NCI-H510A (cell line): ENCODE results near the gene FRMD4B.
A peak's percentile ranks its signal among the peaks of the same experiment; 100 is the strongest.

Source experiments
- DNase-seq: peaks from one replicate; lab custom pipeline; 2025; lab: John Stamatoyannopoulos, UW

FRMD4B gene

DNA sequence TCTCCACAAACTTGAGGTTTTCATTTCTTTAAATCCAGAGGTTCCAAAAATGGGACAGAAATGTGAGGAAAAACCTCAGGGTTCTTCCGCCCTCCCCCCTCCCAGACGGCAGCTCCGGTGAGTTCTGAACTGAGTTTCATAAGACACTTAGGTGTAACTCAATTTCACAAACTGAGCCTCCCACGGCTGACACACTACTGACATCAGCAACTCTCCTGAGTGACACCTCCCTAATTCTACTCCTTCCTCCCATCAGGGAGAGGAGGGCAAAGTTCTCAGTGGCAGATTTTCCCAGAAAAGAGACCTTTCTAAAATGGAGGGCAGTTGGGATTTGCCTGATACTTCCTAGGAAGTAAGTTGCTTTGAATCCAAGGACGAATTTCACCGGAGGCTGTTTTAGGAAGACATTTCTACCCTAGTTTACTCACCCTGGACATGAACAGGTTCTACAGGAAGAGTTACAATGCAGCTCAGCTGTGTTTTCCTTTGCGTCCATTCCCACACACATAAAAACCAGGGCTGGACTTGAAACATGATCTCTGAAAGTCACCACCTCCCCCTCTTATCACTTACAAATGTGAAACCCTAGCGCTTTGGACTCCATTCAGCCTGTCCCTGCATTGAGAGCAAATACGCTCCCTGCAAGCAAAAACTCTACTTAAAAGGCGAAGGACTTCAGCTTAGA is 185.4 kb downstream of the FRMD4B start:
- DNase-seq: peak; percentile 34

- DNase-seq: no peak
These were observed 185.9 kb downstream of the FRMD4B start for GRCh38 chr3:69199942-69200341.

- DNase-seq: no peak
These were observed 187.9 kb downstream of the FRMD4B start for GRCh38 chr3:69197922-69198530.

GRCh38 chr3:69197455-69197854 is 188.4 kb downstream of the FRMD4B start:
- DNase-seq: no peak

DNA sequence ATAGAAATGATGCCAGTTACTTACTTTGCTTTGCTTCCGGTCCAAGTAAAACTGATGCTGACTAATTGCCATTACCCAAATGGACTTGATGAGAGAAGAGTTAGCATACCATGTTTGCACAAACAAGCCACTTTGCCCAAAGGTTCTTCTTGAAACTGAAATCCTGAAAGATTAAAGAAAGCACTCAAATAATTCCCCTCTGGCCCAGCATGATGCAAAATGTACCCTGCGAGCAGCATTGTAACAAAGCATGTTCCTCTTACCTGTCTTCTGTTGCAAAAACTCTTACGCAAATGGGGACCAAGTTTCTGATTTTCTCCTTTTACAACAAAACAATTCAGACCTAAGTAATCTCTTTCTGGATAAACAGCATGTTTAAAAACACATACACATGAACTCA is 189.0 kb downstream of the FRMD4B start:
- DNase-seq: no peak

GRCh38 chr3:69194431-69195165 is 191.3 kb downstream of the FRMD4B start:
- no peak for DNase-seq

DNA sequence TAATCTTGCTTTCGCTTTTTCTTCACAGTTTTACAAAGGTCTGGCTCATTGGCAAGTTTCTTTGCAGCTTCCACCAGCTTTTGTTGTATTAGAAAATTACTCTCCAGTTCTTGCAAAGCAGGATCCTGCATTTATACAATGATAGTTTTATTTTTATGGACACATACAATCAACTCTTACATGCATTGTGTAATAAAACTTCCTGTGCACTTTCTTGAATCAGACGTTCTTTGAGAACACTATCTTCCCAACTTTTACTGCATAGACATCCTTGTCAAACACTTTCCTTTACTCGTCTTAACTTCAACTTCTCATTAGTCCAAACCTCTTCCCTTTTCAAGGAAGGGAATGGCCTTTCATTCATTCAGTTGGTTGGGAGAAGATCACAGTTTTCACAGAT is 192.1 kb downstream of the FRMD4B start:
- no peak for DNase-seq

DNA sequence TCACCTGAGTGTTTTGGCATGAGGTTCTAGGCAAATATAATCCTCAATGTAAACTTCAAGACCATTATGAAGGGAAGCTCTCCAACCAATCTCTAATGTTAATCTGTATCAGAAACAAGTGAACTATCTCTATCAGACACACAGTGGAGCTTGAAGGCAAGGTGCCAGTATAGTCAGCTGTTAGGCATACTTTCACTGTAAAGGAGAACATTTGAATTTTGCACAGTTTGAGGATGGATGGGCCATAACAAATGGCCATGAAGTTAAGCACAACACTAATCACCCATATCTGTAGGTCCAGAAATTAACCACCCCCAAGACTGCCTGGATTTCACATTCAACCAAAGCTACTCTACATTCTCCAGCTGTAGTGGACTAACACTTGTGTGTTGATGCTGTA is 194.4 kb downstream of the FRMD4B start:
- no peak for DNase-seq

- DNase-seq: no peak
These were observed 196.4 kb downstream of the FRMD4B start for GRCh38 chr3:69189487-69189886.

DNA sequence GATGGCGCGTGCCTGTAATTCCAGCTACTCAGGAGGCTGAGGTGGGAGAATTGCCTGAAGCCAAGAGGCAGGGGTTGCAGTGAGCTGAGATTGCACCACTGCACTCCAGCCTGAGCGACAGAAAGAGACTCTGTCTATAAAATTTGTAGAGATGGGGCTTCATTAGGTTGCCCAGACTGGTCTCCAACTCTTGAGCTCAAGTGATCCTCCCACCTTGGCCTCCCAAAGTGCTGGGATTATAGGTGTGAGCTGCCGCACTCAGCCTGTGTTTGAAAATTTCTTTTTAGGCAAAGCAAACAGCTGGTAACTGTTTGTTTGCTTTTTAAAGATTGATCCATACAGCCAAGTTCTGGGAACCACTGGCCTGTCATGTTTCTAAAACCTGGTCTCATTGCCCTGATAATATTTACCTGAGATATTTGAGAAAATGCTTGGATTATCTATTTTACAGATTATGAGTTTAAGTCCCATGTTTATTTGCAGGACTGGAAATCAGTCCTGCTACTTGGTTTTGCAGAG is 199.3 kb downstream of the FRMD4B start:
- no peak for DNase-seq

DNA sequence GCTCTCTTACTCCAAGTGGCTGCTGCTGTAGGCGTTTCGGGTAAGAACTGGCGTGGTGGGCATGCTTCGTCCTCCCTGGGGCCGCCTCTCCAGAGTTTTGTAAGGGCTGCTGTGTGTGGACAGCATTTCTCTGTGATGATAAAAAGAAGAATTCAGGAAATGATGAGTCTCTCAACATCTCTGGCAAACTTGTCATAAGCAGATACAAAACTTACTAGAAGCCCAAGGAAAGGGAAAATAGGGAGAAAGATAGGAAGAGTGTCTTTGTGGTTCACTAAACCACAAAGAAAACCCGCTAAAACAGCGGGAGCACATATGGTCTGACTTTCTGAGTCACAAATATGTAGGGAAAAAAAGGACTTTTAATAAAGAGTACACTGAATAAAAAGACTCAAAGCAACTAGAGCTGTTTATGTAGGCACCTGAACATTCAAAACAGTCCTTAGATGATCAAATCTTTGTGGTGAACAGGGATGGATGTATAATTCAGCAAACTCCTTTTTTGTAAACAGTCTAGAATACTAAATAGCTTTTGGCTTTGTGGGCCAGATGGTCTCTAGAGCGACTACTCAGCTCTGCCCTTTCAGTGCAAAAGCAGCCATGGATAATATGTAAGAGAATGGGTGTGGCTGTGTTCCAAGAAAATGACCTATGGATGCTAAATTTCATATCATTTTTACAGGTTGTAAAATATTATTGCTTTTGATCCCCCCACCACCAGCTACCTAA is 203.1 kb downstream of the FRMD4B start:
- DNase-seq: no peak

DNA sequence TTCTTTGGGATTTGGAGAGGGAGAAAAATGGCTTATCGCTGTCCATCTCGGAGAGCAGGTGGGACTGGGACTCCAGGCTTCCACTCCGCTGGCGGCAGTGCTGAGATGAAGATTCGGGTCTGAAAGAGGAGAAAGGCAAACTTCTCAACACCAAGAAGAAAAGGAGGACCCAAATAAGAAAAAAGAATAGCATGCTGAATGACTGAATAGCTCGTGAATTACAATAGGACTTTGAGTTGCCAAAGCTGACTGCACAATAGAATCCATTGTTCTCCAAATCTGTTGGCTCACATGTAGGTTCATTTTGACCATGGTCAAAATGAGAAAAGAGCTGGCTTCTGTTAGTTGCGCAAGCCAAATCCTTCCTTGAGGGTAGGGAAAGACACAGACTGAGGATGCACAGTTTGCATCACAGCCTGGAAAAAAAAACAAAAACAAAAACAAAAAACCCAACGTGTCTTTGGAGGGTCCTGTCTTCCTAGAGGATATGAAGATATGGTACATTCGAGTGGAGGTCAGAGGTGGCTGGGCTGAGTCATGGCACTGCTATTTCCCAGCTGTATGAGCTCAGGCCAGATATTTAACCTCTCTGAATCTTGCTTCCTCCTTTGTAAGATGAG is 204.2 kb downstream of the FRMD4B start:
- no peak for DNase-seq

GRCh38 chr3:69180869-69181591 is 204.9 kb downstream of the FRMD4B start:
- no peak for DNase-seq

DNA sequence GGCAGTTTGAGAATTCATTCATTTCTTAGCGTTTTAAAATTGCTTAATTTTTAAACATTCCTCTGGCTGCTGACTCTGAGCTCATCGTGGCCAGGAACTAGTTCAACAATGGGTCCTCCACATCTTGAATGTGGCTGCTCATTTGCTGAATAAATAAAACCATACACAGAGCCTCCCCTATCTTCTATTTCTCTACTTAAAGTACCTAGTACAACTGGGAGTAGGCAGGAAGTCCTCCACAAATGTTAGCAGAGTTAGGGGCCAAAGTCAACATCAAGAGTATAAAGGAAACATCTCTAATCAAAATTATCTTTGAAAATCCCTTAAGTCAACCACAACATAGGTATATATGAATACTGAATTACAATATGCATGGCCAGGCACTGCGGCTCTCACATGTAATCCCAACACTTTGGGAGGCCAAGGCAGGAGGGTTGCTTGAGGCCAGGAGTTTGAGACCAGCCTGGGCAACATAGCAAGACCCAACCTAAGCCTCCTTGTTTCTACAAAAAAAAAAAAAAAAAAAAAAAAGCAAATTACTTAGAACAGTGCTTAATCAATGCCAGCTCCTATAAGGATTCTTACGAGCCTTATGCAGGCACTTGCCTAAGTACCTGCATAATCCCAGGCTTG is 206.0 kb downstream of the FRMD4B start:
- no peak for DNase-seq

DNA sequence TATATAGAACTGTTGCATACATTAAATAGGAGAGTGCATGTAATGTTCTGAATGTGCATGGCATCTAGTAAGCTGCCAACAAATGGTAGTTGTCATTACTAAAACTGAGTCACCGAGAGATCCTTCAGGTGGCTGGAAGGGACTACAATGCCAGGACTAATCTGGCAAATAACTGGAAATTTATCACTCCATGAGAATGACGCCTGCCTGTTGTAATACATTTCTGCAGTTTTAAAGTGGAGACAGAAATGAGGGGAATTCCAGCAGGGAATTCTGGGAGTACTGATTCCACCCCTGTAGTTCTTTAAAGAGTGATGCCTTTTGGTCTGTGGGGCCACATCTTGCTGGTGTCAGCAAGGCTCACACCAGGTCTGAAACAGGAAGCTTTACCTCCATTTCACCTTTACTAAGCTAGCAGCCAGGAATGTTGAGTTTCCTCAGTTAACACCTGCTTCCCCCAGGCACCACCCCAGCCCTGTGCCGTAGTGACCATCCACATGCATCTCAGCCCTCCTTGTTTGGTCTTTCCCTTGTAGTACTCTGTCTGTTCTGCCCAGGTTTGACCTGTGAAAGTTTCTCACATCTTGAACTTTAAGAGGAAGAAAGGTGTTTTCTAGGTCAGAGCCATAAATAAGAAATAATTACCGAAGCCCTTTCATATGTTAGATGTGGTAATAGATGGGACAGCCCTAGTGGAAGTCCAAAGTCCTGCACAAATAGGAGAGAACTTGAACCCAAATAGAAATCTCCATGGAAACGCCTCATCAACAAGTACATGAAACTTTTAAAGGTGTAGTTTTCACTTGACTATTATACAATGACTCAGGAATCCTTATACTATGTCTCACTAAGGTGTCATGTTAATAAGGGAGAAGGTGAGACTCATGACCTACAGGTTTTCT is 206.8 kb downstream of the FRMD4B start:
- DNase-seq: no peak

DNA sequence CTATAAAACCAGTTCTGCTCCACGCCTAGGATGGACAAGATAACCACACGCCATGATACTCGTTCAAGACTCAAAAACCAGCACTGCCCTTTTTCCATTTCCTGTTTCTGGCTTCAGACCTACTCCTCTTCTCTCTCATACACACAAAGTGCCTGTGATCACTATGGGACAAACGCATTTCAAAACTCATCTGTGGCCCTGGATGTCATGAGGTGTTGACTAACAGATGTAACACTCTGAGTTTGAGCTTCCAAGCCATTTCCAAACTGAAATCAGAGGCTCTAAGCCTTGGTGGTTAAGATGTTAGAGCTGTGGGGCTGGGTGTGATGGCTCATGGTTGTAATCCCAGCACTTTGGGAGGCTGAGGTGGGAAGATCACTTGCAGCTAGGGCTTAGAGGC is 207.8 kb downstream of the FRMD4B start:
- no peak for DNase-seq

DNA sequence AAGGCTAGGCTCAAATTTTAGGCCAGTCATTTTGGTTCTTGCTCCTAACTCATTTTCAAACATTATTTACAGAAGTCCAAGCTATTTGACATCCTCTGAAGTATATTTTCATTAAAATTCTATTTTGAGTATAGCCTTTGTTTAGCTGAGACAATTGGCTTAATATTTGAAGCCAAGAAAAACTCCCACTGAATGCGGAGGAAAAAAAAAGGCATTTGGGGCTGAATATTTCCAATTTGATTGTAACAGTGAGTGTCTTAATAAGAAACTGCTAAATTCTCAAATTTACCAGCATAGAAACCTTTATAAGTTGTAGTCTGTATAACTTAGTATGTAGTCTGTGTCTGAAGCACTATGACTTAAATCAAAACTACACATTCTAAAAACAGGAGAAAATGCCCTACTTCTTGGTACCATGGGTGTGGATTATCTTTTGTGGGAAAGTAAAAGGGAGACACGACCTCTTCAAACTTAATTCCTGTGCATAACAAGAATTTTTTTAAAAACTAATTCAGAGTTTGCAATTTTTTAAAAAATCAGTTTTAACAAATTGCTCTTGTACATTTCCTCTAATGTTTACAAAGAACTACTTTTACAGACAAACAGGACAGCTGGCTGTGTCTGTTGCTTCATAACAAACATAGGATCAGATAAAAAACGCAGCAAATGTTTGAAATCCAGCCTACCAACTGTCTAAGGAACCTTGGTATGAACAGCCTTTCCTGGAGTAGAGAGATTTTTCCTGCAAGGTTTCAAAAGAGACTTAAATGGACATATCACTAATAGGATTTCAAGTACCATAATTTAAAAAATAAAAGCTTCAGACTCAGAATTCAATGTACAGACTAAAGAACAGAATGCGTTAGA is 210.8 kb downstream of the FRMD4B start:
- DNase-seq: no peak

GRCh38 chr3:69174445-69174844 is 211.4 kb downstream of the FRMD4B start:
- DNase-seq: no peak

GRCh38 chr3:69172058-69172457 is 213.8 kb downstream of the FRMD4B start:
- DNase-seq: no peak
